ENCODE data around the gene ZIM2.

ZIM2 gene

DNA sequence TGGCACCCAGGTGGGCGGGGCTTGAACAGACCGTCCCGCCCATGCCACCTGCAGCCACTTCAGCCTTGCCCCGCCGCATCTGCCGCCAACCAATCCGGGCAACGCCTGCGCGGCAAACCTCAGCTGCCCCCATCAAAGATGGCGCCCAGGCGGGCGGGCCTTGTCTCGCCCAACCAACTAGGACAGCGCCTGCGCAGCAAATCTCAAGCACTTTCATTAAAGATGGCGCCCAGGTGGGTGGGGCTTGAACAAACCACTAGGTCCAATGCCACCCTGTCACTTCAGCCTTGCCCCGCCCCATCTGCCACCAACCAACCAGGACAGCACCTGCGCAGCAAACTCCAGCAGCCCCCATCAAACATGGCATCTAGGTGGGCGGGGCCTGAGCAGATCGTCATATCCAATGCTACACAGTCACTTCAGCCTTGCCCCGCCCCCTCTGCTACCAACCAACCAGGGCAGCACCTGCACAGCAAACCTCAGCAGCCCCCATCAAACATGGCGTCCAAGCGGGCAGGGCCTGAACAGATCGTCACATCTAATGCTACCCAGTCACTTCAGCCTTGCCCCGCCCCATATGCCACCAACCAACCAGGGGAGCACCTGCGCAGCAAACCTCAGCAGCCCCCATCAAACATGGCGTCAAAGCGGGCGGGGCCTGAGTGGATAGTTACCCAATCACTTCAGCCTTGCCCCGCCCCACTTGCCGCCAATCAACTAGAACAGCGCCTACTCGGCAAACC lies 1.4 kb downstream of the ZIM2 start:
- DNase-seq: peak; percentile 25

- no peak for DNase-seq
Observed at GRCh38 chr19:56838024-56838908, 2.3 kb downstream of the ZIM2 start.

- peak; percentile 6 for DNase-seq
Observed at GRCh38 chr19:56837492-56838023, 3.0 kb downstream of the ZIM2 start.

DNA sequence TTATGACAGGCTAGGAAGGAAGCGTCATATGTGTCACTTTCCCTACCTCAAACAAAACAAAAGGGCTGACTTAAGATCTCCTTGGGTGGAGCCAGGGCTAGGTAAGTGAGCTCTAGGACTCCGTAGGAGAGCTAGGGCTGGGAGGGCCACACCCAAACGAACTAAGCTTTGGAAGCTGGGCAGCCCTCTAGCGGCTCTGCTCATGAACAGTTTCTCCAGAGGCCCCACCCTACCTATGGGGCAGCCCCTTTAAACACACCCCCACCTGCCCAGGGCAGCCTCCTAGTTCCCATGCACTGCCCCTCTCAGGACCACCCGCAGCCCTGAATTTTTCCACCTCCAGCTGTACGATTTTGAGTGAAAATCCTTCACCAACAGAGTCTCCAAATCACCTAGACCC lies 3.5 kb downstream of the ZIM2 start:
- DNase-seq: no peak

DNA sequence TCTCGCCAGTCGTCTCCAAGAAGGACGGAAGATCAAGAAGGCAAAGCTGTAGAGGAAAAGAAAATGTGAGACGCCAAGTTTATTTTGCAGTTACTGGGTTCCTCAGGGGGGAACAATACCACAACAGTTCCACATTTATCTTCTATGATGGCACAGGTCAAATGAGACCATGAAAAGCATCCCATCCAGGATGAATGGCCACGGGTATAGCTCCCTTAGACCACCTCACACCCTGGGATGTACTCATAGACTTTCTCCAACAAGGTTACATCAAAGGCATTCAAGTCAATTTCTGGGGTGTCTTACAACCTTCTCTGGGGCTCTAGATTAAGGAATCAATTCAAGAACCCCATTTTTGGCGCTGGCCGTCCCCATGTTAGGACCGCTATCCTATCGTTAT lies 4.5 kb downstream of the ZIM2 start:
- no peak for DNase-seq

DNA sequence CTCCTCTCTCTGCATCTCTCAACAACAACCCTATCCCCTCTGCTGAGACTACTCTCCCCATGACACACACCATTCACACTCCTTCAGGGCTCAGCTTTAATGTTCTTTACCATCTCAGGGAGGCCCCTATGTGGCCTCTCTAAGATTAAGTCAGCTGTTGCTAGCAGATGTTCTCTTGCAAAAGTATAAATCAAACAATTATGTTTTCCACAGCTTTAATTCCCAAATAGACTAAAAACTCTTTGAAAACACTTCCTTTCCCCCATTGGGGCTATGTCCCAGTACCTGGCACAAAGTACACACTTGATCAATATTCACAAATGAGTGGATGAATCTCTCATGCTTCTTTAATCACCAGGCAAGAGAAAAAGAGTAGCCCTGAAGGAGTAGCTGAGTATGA lies 5.1 kb downstream of the ZIM2 start:
- no peak for DNase-seq

- DNase-seq: no peak
Observed at GRCh38 chr19:56834564-56835375, 5.8 kb downstream of the ZIM2 start.

GRCh38 chr19:56832352-56832928 lies 8.1 kb downstream of the ZIM2 start:
- no peak for DNase-seq

DNA sequence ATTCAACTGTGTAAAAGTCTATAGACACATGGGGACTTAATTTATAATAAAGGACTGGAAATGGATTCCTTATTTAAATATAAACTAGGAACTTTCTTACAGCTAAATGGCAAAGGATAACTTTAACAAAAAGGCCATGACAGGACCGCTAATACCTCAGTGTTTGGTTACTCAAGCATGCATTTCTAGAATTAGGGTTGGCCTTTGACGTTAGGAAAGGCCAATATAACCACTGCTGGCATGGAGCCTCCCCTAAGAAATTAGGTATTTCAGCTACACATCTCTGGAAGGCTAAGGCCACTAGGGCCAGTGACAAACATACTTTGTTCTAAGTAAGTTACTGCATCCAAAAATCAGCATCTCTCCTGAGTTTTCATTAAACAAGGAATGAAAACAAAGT lies 9.3 kb downstream of the ZIM2 start:
- DNase-seq: no peak

DNA sequence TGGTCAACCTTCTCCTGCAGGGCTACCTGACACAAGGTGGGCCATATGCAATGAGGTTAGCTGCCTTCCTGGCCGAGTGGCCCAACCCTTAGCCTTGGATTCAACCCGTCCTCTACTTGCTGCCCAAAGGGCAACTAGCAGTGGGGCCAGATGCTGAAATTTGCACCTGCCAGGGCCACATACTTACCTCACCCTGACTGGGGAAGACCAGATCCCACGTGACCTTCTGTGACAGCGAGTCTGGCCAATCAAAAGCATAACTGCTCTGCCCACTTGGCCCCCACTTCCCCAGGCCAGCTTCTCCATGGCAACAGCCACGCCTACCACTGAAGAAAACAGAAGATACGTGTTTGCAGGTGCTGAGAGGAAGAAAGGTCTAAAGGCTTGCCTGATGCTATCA lies 10.9 kb downstream of the ZIM2 start:
- DNase-seq: no peak

DNA sequence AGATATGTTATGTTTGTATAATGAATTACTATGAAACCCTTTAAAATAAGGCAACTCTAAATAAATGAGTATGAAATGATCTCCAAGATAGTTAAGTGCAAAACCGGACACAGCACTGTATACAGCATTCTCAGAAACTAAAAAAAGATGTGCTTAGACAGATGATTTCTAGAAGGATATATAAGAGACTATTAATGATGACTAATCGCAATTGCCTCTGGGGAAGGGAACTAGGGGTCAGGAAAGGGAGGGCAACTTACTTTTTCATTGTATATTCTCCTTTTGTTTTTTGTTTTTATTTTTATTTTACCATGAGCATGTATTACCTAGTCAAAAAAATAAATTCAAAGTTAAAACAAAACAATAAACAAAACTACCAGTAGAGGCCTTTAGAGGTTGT lies 12.8 kb downstream of the ZIM2 start:
- DNase-seq: no peak

- DNase-seq: no peak
Observed at GRCh38 chr19:56823956-56824355, 16.6 kb downstream of the ZIM2 start.

- DNase-seq: no peak
Observed at GRCh38 chr19:56823417-56823816, 17.1 kb downstream of the ZIM2 start.

- DNase-seq: no peak
Observed at GRCh38 chr19:56822755-56823154, 17.8 kb downstream of the ZIM2 start.

DNA sequence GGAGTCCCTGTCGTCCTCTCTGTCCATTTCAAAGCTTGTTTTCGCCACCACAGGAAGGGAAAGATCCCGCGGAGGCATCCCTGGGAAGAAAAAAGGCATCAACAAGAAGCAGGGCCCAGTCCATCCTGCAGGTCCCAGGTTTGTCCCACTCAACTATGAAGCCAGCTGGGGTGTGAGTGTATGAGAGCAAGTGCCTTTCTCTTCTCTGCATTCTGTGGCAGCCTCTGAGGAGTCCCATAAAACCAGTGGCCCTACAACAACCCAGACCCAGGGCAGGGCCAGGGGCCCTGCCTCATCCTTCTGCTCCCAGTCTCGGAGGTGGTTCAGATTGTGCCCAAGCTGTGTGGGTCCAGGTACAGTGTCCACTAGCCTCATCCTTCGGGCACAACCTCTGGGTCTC lies 18.9 kb downstream of the ZIM2 start:
- DNase-seq: no peak

DNA sequence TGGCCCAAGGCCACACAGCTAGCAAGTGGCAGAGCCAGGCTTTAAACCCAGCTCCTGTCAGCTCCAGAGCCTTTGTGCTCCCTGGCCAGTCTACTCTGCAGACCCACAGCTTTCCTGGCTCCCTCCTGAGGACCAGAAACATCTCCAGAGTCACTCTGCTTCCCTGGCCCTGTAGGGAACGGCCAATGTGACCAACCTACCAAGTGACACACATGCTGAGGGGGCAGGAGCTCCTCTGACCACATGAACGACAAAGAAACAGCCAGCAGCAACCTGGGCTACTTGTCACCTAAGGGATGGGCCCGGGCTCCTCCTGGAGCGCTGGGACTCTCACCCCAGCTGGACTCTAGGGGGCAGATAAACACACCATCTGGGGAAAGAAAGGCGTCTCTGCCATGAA lies 19.3 kb downstream of the ZIM2 start:
- no peak for DNase-seq

GRCh38 chr19:56819166-56819565 lies 21.4 kb downstream of the ZIM2 start:
- no peak for DNase-seq

DNA sequence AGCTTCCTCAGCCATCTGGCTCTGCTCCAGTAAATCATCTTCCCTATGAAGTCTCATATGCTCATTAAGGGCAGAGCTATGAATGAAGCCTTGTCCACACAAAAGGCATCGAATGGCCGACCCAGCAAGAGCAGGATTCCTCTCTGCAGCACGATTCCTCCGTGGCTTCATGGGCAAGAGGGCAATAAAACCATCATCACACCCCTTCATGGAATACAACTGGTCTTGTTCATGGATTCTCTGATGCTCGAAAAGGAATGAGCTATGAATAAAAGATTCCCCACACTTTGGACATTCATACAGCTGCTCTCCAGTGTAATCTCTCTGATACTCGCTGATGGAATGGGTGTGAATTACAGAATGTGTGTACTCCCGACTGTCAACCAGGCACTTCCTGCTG lies 25.9 kb downstream of the ZIM2 start:
- no peak for DNase-seq

- no peak for DNase-seq
Observed at GRCh38 chr19:56813531-56813930, 27.0 kb downstream of the ZIM2 start.

DNA sequence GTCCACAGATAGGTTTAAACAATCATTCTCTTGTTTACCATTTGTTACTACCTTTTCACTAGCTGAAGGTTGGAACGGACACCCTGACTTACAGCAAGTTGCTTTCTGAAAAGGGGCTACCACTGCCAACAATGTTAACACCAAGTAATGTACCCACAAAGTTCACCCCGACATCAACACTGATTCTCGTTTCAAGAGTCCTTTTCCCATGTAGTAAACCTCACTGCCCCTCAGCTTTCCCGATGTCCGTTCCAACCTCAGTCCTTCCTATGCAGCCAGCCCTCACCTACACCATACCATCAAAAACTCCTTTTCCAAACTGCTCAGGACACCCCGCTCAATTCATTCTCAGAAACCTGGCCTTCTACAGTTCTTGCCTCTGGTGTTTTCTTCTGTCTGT lies 29.0 kb downstream of the ZIM2 start:
- no peak for DNase-seq

- DNase-seq: no peak
Observed at GRCh38 chr19:56810260-56810659, 30.3 kb downstream of the ZIM2 start.

DNA sequence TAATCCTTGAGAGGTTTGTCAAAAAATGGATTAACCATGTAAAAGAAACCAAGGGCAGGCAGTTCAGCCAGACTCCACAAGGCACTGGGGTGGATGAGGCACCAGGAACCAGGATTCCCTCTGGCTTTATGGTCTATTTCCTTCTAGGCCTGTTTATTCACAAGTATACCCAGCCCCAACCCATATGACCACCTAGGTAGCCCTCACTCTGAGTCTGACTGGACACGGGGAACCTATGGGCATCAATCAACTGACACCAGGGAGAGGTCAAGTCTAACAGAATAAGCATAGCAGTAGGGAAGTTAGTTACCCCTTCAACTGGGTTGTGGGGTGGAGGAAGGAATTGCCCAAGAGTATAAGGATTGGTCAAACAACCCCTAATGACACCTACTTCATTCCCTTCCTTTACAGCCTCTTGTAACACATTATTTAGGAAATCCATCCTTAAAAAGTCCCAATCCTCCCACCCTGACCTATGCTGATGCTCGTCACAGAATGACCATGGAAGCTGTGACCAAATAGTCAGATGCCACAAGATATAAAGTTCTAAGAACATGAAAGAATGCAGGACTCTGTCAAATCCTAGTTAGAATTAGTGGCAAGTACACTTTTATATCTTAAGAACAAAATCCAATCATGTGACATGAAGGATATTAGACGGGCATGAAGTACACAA lies 31.7 kb downstream of the ZIM2 start:
- DNase-seq: no peak
